Testis (tissue), 2 donors: ENCODE data around the gene GMEB2.

Source experiments
- CTCF ChIP-seq, 3 experiments: fragments of 450-650 bp in 2 of 3; fragments of 200-600 bp in 1 of 3; sonication (generic) in 1 of 3; IDR thresholded peaks; one replicate each; pipeline ENCODE4 v1.5.1; 2016 to 2019; ENCODE audit warnings: antibody characterized with exemption in 3 of 3, mild to moderate bottlenecking in 2 of 3, moderate library complexity in 1 of 3
- POLR2A ChIP-seq: fragments of 450-650 bp; IDR thresholded peaks from one replicate; pipeline ENCODE4 v1.6.1; 2017; ENCODE audit warnings: antibody characterized with exemption, mild to moderate bottlenecking, moderate library complexity

- TF ChIP-seq CTCF (IDR thresholded peaks at IDR 0.05) (no peak), POLR2A (no peak)
Measured at GRCh38 chr20:63554361-63555278, 72.3 kb downstream of the GMEB2 start.
